Non-pigmented ciliary epithelial cell (primary cell): Measurements from ENCODE around the gene SLAMF1.
"Not testable (repeated sequence)": the region's sequence is repeated elsewhere in the genome, so short reads cannot be mapped to it uniquely, and the experiment has no call there.

Source experiments
- DNase-seq: peaks from one replicate; pipeline ENCODE4 v3.0.0-alpha.2; 2010; ENCODE audit warnings: low read depth

SLAMF1 gene

GRCh38 chr1:160646711-160647328 is at the start of gene SLAMF1:
Gene SLAMF1 (minus strand): TSS chr1:160647044. CDS start chr1:160646945, 99 bp downstream.
- DNase-seq = no peak

GRCh38 chr1:160692390-160692789 is 45.5 kb upstream of the SLAMF1 start:
- DNase-seq = not testable (repeated sequence)

GRCh38 chr1:160685266-160685665 is 38.4 kb upstream of the SLAMF1 start:
- no peak for DNase-seq

- no peak for DNase-seq
Observed at GRCh38 chr1:160682983-160683865, 36.4 kb upstream of the SLAMF1 start.

GRCh38 chr1:160681891-160682140 is 35.0 kb upstream of the SLAMF1 start:
- DNase-seq = no peak

- DNase-seq = no peak
Observed at GRCh38 chr1:160681066-160681890, 34.4 kb upstream of the SLAMF1 start.

GRCh38 chr1:160680399-160680798 is 33.6 kb upstream of the SLAMF1 start:
- no peak for DNase-seq

- no peak for DNase-seq
Observed at GRCh38 chr1:160679893-160680292, 33.0 kb upstream of the SLAMF1 start.

GRCh38 chr1:160676869-160677597 is 30.2 kb upstream of the SLAMF1 start:
- no peak for DNase-seq

GRCh38 chr1:160675641-160676410 is 29.0 kb upstream of the SLAMF1 start:
- peak; percentile 23 for DNase-seq

- DNase-seq = no peak
Observed at GRCh38 chr1:160674415-160674814, 27.6 kb upstream of the SLAMF1 start.

- DNase-seq = no peak
Observed at GRCh38 chr1:160672789-160673695, 26.2 kb upstream of the SLAMF1 start.

GRCh38 chr1:160671603-160672517 is 25.0 kb upstream of the SLAMF1 start:
- DNase-seq = no peak

GRCh38 chr1:160670701-160671100 is 23.9 kb upstream of the SLAMF1 start:
- no peak for DNase-seq

GRCh38 chr1:160669802-160670201 is 23.0 kb upstream of the SLAMF1 start:
- no peak for DNase-seq

GRCh38 chr1:160669276-160669675 is 22.4 kb upstream of the SLAMF1 start:
- DNase-seq = no peak

GRCh38 chr1:160667896-160668295 is 21.1 kb upstream of the SLAMF1 start:
- no peak for DNase-seq

- DNase-seq = no peak
Observed at GRCh38 chr1:160666079-160666442, 19.2 kb upstream of the SLAMF1 start.
